GM11168 (cell line): ENCODE results near the gene SEPTIN7.

Experiments
- in situ Hi-C: fragments of 300-500 bp; cut with MboI; formaldehyde crosslinking; loops from one replicate; pipeline ENCODE4 v1.12.0; 2022; ENCODE audit warnings: low sequenced_read_pairs; ENCODE audit not compliant: unreplicated experiment

SEPTIN7 gene

GRCh38 chr7:35825974-35826373 is 25.1 kb downstream of the SEPTIN7 start:
- in situ Hi-C loops = no loop called here

DNA sequence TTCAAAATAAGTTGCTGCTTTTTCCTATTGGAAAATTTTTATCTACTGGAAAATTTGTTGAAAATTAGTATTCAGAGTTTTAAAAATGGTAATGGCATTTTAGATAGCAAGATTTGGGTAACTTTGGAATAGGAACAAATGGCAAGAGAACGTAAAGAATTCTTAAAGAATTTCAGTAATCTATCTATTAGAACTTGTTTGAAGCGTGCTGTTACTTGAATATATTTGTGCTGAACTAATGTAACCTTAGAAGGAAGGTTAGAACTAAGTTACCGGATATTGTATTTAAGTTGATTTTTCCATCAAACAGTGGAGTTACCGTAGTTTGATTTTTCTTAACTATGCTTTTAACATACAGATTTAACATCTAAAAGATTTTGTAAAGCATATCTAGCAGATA is 25.9 kb downstream of the SEPTIN7 start:
- in situ Hi-C loops = no loop called here

DNA sequence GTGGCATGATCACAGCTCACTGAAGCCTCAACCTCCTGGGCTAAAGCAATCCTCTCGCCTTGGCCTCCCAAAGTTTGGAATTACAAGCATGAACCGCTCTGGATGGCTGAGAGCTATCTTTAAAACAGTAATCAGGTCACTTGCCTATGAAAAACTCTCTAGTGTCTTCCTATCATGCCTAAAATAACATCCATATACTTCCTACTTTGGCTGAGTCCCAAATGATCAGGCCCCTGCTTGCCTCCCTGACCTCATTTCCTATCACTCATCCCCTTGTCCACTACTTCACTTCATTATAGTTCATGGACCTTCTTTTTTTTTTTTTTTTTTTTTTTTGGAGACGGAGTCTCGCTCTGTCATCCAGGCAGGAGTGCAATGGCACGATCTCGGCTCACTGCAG is 28.0 kb downstream of the SEPTIN7 start:
- in situ Hi-C loops = no loop called here

DNA sequence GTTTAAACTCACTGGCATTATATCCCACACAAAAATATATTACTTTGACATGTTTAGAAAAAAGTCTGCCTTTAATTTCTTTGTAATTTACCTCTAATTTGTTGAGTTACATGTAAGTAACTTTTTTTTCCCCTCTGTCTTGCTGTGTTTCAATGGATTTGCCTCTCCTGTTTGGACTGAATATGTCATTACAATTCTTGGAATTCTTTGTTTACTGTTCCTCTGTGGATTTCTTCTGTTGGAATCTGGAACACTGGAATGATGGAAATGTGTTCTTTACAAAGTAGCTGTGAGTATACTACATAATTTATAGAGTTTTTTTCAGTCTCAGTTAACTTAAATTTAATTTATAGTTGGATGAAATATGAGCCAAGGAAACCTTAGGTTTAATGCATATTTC is 30.4 kb downstream of the SEPTIN7 start:
- in situ Hi-C loops = no loop called here

GRCh38 chr7:35839860-35840854 is 39.3 kb downstream of the SEPTIN7 start:
- in situ Hi-C loops = no loop called here

DNA sequence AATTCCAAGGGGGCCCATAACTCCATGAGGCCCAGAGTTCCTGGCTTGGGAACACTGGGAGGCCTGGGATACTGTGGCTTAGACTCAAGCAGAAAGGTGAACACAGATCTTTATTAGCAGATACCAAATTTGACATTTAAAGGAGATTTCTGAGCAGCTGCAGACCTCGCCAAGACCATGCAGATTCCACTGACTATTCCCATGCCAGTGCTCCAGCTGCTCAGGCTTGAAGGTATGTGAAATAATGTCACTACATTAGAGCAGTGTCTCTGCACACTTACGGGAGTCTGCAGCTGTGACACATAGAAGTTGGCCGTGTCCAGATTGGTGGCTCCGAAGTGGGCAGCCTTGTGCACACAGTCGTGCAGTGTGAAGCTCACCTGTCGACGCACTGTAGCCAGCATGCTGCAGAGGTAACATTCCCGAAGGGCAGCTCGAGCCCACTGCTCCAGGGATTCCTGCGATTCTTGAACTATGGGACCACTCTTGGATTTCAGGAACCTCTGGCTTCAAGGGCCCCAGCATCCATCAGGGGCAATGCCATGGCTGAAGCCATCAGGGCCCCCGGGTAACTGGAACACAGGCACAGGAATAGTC is 46.1 kb downstream of the SEPTIN7 start:
- in situ Hi-C loops = no loop called here

DNA sequence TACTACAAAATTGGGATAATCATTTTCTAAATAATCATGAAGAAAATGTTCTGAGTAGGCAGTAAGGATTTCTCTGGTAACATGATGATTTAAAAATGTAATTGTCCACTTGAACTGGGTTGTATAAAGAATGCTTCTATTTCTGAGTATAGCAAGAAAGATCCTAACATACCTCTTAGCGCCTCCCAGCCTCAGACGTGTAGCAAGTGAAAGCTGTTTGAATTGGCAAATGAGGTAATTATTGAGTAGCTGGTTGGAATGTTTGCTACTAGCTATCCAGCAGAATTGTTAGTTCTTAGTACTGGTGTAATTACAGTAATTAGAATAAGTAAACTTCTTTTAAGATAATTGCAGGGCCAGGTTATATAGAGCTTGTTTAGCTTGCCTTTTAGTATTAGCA is 47.9 kb downstream of the SEPTIN7 start:
- in situ Hi-C loops = no loop called here

DNA sequence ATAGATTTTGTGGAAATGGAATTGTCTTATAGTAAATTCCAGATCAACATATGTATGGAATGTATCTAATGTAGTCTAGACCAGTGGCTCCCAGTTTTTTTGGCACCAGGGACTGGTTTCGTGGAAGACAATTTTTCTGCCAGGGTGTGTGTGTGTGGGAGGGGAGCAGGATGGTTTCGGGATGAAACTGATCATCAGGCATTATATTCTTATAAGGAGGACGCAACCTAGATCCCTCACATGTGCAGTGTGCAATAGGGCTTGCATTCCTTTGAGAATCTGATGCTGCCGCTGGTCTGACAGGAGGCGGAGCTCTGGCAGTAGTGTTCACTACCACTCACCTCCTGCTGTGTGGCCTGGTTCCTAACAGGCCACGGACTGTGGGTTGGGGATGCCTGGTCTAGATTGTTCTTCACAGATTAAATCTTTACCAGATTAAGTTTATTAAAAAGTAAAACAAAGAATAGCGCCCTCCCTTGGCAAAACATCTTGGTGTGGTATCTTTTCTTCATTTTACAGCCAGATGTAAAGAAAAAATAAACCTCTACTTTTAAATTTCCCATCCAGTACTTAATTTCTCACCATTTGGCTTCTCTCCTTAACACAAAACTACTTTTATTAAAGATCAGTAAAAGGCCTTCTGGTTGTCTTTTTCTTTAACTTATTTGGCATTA is 48.4 kb downstream of the SEPTIN7 start:
- in situ Hi-C loops = no loop called here

DNA sequence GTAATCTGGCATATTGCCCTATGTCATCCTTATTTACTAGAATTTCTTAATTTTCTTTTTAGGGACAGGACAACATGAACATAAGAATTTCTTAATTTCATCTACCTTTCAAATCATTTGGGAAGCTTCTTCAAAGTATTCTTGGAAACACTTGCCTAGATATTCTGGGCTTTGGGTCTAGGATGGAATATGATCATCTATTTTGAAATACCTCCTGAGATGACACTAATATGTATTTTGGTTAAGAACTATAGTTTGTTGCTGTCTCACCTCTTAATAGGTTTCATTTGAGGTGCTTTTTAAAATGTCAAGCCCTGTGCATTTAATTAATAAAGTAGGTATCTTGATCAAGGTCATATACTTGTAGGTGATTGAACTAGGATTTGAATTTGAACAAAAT is 49.1 kb downstream of the SEPTIN7 start:
- in situ Hi-C loops = no loop called here
